GM13976 (cell line): ENCODE results near the gene PKHD1.

Experiments
- DNase-seq: peaks from one replicate; pipeline ENCODE4 v3.0.0; 2012; ENCODE audit warnings: low spot score
- CTCF ChIP-seq: IDR thresholded peaks from 2 replicates; pipeline ENCODE4 v1.5.1; 2012; ENCODE audit warnings: borderline replicate concordance, mild to moderate bottlenecking; ENCODE audit not compliant: insufficient read depth; ENCODE audit errors: extremely low read depth, missing control alignments, control extremely low read depth
- in situ Hi-C: fragments of 300-500 bp; cut with MboI; formaldehyde crosslinking; loops from one replicate; pipeline ENCODE4 v1.12.0; 2022; ENCODE audit warnings: low sequenced_read_pairs, mixed read lengths, inconsistent platforms; ENCODE audit not compliant: unreplicated experiment

The PKHD1 gene

GRCh38 chr6:52074155-52074554 lies 13.3 kb downstream of the PKHD1 start:
- DNase-seq, result no peak
- in situ Hi-C loops, result no loop called here
- no peak for TF ChIP-seq CTCF

GRCh38 chr6:52065621-52066020 lies 21.8 kb downstream of the PKHD1 start:
- no peak for DNase-seq

GRCh38 chr6:52063584-52064344 lies 23.6 kb downstream of the PKHD1 start:
- TF ChIP-seq CTCF, result no peak
- in situ Hi-C loops, result no loop called here
- peak; percentile 37 for DNase-seq

More at GRCh38 chr6:52065621-52066020, 21.8 kb downstream of the PKHD1 start:
- in situ Hi-C loops, result no loop called here
- TF ChIP-seq CTCF, result no peak

- TF ChIP-seq CTCF, result no peak
- no peak for DNase-seq
- in situ Hi-C loops, result no loop called here
Observed at GRCh38 chr6:52061481-52061880, 25.9 kb downstream of the PKHD1 start.

- no peak for DNase-seq
- in situ Hi-C loops, result no loop called here
- no peak for TF ChIP-seq CTCF
Observed at GRCh38 chr6:52059821-52060220, 27.6 kb downstream of the PKHD1 start.

GRCh38 chr6:52055451-52055850 lies 32.0 kb downstream of the PKHD1 start:
- in situ Hi-C loops, result no loop called here
- TF ChIP-seq CTCF, result no peak
- no peak for DNase-seq

- no peak for DNase-seq
- no peak for TF ChIP-seq CTCF
- in situ Hi-C loops, result no loop called here
Observed at GRCh38 chr6:52053038-52053695, 34.2 kb downstream of the PKHD1 start.
